ENCODE measurements around the gene TCEA3. TPM values are rescaled to one million over a fixed set of nuclear protein-coding genes. Genes with fewer than 3 reads are reported as not detected.

Gene TCEA3
- total RNA-seq, 4 donors from 2014 or later, result 20.6 to 70.9 (median 27.8) TPM

- DNase-seq, result peak; percentile 87 to 88
- Histone ChIP-seq H3K4me3 (peak overlapping the region; percentile 85 to 90), H3K36me3 (no peaks in the 10 kb centered on the region), H3K27ac (peak overlapping the region; percentile 98), H3K9me3 (no peaks in the 10 kb centered on the region), H3K27me3 (no peaks in the 10 kb centered on the region), H3K4me1 (peaks cover 4 to 8% of the 10 kb centered on the region in 2 donors)
- TF ChIP-seq CTCF (IDR thresholded peaks at IDR 0.05) (peak in 2 of 4 experiments; percentile 8 to 15), POLR2A (IDR thresholded peaks at IDR 0.05) (peak; percentile 90 to 96)
- intact Hi-C loops (cut with DNase I; ENCODE audit: low total_unique reads), result loop anchor here (2.0 kb wide), 1 partner anchor 24 kb away; the partner anchor contains the start of gene HNRNPR
These were observed 55.8 kb downstream of the TCEA3 start for GRCh38 chr1:23368562-23369334.

DNA sequence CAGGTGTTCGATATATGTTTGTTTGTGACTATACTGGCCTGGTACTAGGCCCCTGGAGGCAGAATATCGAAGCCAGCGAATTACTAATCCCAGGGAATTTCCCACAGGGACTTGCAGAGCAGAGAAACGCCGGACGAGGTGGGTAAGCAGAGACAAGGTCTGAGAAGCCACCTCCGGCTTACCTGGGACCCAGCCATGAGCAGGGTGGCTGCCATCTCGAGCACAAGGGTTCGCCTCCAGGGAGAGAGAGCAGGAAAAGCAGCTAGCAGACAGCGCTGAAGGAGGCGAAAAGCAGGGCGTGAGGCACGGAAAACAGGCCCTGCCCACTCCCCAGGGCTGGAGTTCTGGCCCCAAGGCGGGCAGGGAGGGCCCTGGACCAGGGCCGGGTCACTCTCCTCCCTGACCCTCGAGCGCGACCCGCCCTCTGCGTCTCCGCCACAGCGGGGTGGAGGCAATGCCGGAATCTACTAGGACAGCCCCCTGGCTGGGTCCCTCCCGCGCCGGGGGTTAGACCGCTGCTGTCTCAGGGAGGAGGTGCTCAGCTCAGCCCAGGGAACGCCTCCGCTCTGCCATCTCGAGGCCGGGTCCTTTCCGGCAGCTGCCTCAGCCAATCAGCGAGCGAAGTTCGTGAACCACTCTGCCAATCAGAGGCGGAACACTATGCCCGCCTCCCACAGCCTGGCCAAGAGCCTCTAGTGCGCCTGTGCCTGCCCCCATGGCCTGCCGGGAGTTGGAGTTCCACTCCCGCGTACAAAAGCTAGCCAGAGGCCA is 56.6 kb downstream of the TCEA3 start:
- DNase-seq, result peak; percentile 98
- no peaks in the 10 kb centered on the region for H3K9me3 ChIP-seq
- H3K4me1 ChIP-seq, result peaks cover 4 to 8% of the 10 kb centered on the region in 2 donors
- TF ChIP-seq CTCF (IDR thresholded peaks at IDR 0.05) (peak in 1 of 4 experiments; percentile 14), POLR2A (IDR thresholded peaks at IDR 0.05) (peak; percentile 76 to 85)
- peak overlapping the region; percentile 98 for H3K27ac ChIP-seq
- H3K27me3 ChIP-seq, result no peaks in the 10 kb centered on the region
- intact Hi-C loops (cut with DNase I; ENCODE audit: low total_unique reads), result loop anchor here (2.0 kb wide), 1 partner anchor 23 kb away; the partner anchor contains the start of gene HNRNPR
- peak overlapping the region; percentile 85 to 90 for H3K4me3 ChIP-seq
- H3K36me3 ChIP-seq, result no peaks in the 10 kb centered on the region

DNA sequence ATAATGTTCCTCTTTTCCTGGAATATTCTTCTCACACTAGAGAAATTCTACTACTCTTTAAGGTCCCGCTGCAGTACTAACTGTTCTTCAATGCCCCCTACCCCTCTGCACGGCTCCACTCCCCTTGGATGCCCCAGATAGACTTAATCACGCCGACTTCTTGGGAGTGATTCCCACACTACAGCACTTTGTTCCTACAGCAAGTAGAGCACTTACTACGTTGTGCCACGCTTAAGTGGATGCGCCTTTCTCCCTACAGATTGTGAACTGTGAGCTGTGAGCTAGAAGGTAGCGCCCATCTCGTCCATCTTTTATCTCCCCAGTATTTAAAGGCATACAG is 57.1 kb downstream of the TCEA3 start:
- H3K27ac ChIP-seq, result peak overlapping the region; percentile 98
- no peak for TF ChIP-seq CTCF (IDR thresholded peaks at IDR 0.05)
- TF ChIP-seq POLR2A (IDR thresholded peaks at IDR 0.05), result no peak
- peaks cover 4 to 5% of the 10 kb centered on the region in 2 donors for H3K9me3 ChIP-seq
- intact Hi-C loops (cut with DNase I; ENCODE audit: low total_unique reads), result no loop called here
- H3K4me3 ChIP-seq, result peak overlapping the region; percentile 85 to 90
- H3K4me1 ChIP-seq, result peaks cover 4 to 8% of the 10 kb centered on the region in 2 donors
- no peak for DNase-seq
- no peaks in the 10 kb centered on the region for H3K36me3 ChIP-seq
- no peaks in the 10 kb centered on the region for H3K27me3 ChIP-seq

- peaks cover 4 to 8% of the 10 kb centered on the region in 2 donors for H3K4me1 ChIP-seq
- intact Hi-C loops (cut with DNase I; ENCODE audit: low total_unique reads), result no loop called here
- H3K9me3 ChIP-seq, result peaks cover 4 to 14% of the 10 kb centered on the region in 2 donors
- no peaks in the 10 kb centered on the region for H3K36me3 ChIP-seq
- no peak for DNase-seq
- H3K27me3 ChIP-seq, result no peaks in the 10 kb centered on the region
- H3K27ac ChIP-seq, result no peak overlapping the region
- no peak for TF ChIP-seq POLR2A (IDR thresholded peaks at IDR 0.05)
- TF ChIP-seq CTCF (IDR thresholded peaks at IDR 0.05), result no peak
- H3K4me3 ChIP-seq, result no peak overlapping the region
These were observed 58.0 kb downstream of the TCEA3 start for GRCh38 chr1:23366598-23366997.

DNA sequence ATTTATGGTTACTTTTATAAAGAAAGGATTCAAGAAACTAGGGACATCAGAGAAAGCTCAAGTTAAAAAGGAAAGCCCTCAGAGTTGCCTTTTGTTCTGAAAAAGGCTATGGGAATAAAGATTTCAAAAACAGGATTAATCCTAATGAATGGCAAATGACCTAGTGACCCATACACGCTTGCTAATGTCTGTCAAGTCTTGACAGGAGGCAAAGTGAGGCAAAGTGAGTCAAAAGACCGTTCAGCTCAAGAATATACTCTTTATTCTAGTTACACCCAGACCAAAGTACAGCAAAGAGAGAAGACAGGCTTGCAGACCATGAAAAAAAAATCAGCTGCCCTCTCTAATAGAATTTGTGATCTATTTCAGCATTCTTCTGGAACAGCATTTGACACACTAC is 58.4 kb downstream of the TCEA3 start:
- no peak overlapping the region for H3K4me3 ChIP-seq
- H3K36me3 ChIP-seq, result no peaks in the 10 kb centered on the region
- no peak for TF ChIP-seq CTCF (IDR thresholded peaks at IDR 0.05)
- TF ChIP-seq POLR2A (IDR thresholded peaks at IDR 0.05), result no peak
- no peak overlapping the region for H3K27ac ChIP-seq
- intact Hi-C loops (cut with DNase I; ENCODE audit: low total_unique reads), result no loop called here
- peaks cover 4 to 16% of the 10 kb centered on the region in 2 donors for H3K9me3 ChIP-seq
- H3K27me3 ChIP-seq, result no peaks in the 10 kb centered on the region
- DNase-seq, result no peak
- H3K4me1 ChIP-seq, result peaks cover 4 to 8% of the 10 kb centered on the region in 2 donors

Measured in uterus (tissue), 4 donors.